Activated gamma-delta T cell treated with anti-CD3 and anti-CD28 coated beads, Interleukin-2, amount 50 U/mL, for 16 hours (primary cell): ENCODE results near the gene DNAJB11.
"Not testable (repeated sequence)": the region's sequence is repeated elsewhere in the genome, so short reads cannot be mapped to it uniquely, and the experiment has no call there.

Experiments used
- DNase-seq: peaks from one replicate; pipeline ENCODE4 v3.0.0-alpha.2; 2020; ENCODE audit warnings: low read depth

DNAJB11 gene

GRCh38 chr3:186618318-186618938 is 47.9 kb downstream of the DNAJB11 start:
- no peak for DNase-seq

GRCh38 chr3:186619787-186620212 is 49.3 kb downstream of the DNAJB11 start:
- DNase-seq, result no peak

GRCh38 chr3:186620213-186621092 is 49.9 kb downstream of the DNAJB11 start:
- no peak for DNase-seq

GRCh38 chr3:186621894-186622650 is 51.6 kb downstream of the DNAJB11 start:
- DNase-seq, result no peak

GRCh38 chr3:186622651-186623310 is 52.3 kb downstream of the DNAJB11 start:
- no peak for DNase-seq

GRCh38 chr3:186624598-186624997 is 54.1 kb downstream of the DNAJB11 start:
- DNase-seq, result no peak

- DNase-seq, result no peak
Measured at GRCh38 chr3:186625600-186626042, 55.1 kb downstream of the DNAJB11 start.

GRCh38 chr3:186626254-186626847 is 55.8 kb downstream of the DNAJB11 start:
- DNase-seq, result no peak

GRCh38 chr3:186627852-186628414 is 57.4 kb downstream of the DNAJB11 start:
- no peak for DNase-seq

- DNase-seq, result no peak
Measured at GRCh38 chr3:186628756-186629155, 58.2 kb downstream of the DNAJB11 start.

GRCh38 chr3:186630950-186631641 is 60.6 kb downstream of the DNAJB11 start:
- DNase-seq, result no peak

- no peak for DNase-seq
Measured at GRCh38 chr3:186633481-186633880, 63.0 kb downstream of the DNAJB11 start.

- DNase-seq, result not testable (repeated sequence)
Measured at GRCh38 chr3:186634207-186634606, 63.7 kb downstream of the DNAJB11 start.
